NCI-H187 treated with DMSO at 0.1 percent for 48 hours (cell line): ENCODE results near the gene IGSF8.

Source experiments
- DNase-seq: peaks from one replicate; lab custom pipeline; 2025; lab: John Stamatoyannopoulos, UW

The IGSF8 gene

GRCh38 chr1:160097911-160098851, at the start of gene IGSF8:
Gene IGSF8, minus strand, starts transcription at chr1:160098619. Its CDS starts 147 bp downstream, at chr1:160098472.
- peak; percentile 93 for DNase-seq

- DNase-seq = no peak
These were observed 49.7 kb upstream of the IGSF8 start for GRCh38 chr1:160148121-160148520.

GRCh38 chr1:160146107-160146506, 47.7 kb upstream of the IGSF8 start:
- no peak for DNase-seq

GRCh38 chr1:160144921-160145320, 46.5 kb upstream of the IGSF8 start:
- DNase-seq = no peak

- no peak for DNase-seq
These were observed 45.3 kb upstream of the IGSF8 start for GRCh38 chr1:160143695-160144094.

GRCh38 chr1:160139840-160140239, 41.4 kb upstream of the IGSF8 start:
- no peak for DNase-seq

GRCh38 chr1:160137216-160137862, 38.9 kb upstream of the IGSF8 start:
- no peak for DNase-seq

GRCh38 chr1:160136926-160137200, 38.4 kb upstream of the IGSF8 start:
- DNase-seq = no peak

GRCh38 chr1:160136121-160136925, 37.9 kb upstream of the IGSF8 start:
- no peak for DNase-seq

- DNase-seq = no peak
These were observed 36.6 kb upstream of the IGSF8 start for GRCh38 chr1:160134791-160135572.

- no peak for DNase-seq
These were observed 35.8 kb upstream of the IGSF8 start for GRCh38 chr1:160133990-160134770.

GRCh38 chr1:160131803-160132565, 33.6 kb upstream of the IGSF8 start:
- DNase-seq = no peak

GRCh38 chr1:160130939-160131338, 32.5 kb upstream of the IGSF8 start:
- DNase-seq = no peak

- DNase-seq = no peak
These were observed 32.1 kb upstream of the IGSF8 start for GRCh38 chr1:160130486-160130885.

GRCh38 chr1:160129966-160130365, 31.5 kb upstream of the IGSF8 start:
- DNase-seq = no peak

- DNase-seq = no peak
These were observed 31.1 kb upstream of the IGSF8 start for GRCh38 chr1:160129558-160129957.

- DNase-seq = no peak
These were observed 30.6 kb upstream of the IGSF8 start for GRCh38 chr1:160129046-160129445.

GRCh38 chr1:160128636-160129035, 30.2 kb upstream of the IGSF8 start:
- no peak for DNase-seq

GRCh38 chr1:160127865-160128523, 29.6 kb upstream of the IGSF8 start:
- no peak for DNase-seq

- no peak for DNase-seq
These were observed 29.0 kb upstream of the IGSF8 start for GRCh38 chr1:160127381-160127780.
